GM18520 (cell line): Measurements from ENCODE around the gene GDF11.

Experiments
- ATAC-seq: cut with Tn5 transposase; IDR thresholded peaks from one replicate; pipeline ENCODE4 v1.9.1; 2021; ENCODE audit not compliant: unreplicated experiment

GDF11 gene

GRCh38 chr12:55722948-55723347 lies 20.0 kb upstream of the GDF11 start:
- ATAC-seq = no peak

GRCh38 chr12:55723516-55724225 lies 19.3 kb upstream of the GDF11 start:
- no peak for ATAC-seq

GRCh38 chr12:55724226-55724939 lies 18.5 kb upstream of the GDF11 start:
- ATAC-seq = no peak

- no peak for ATAC-seq
These were observed 18.0 kb upstream of the GDF11 start for GRCh38 chr12:55724940-55725309.

GRCh38 chr12:55725556-55725955 lies 17.4 kb upstream of the GDF11 start:
- ATAC-seq = no peak

- ATAC-seq = no peak
These were observed 16.0 kb upstream of the GDF11 start for GRCh38 chr12:55726971-55727370.

- ATAC-seq = no peak
These were observed 15.2 kb upstream of the GDF11 start for GRCh38 chr12:55727643-55728185.

- peak; percentile 13 for ATAC-seq
These were observed 14.6 kb upstream of the GDF11 start for GRCh38 chr12:55728186-55728938.

GRCh38 chr12:55728939-55729818 lies 13.7 kb upstream of the GDF11 start, which contains the start of gene CD63:
Gene CD63 (minus strand): TSS chr12:55729009. CDS start chr12:55728341, 668 bp downstream.
- peak; percentile 70 for ATAC-seq

GRCh38 chr12:55729819-55730818 lies 12.8 kb upstream of the GDF11 start:
- ATAC-seq = peak; percentile 24

- ATAC-seq = no peak
These were observed 10.6 kb upstream of the GDF11 start for GRCh38 chr12:55732288-55732687.

- ATAC-seq = no peak
These were observed 9.8 kb upstream of the GDF11 start for GRCh38 chr12:55733021-55733555.

- no peak for ATAC-seq
These were observed 9.1 kb upstream of the GDF11 start for GRCh38 chr12:55733858-55734257.

GRCh38 chr12:55734595-55734994 lies 8.3 kb upstream of the GDF11 start:
- ATAC-seq = no peak

- no peak for ATAC-seq
These were observed 6.8 kb upstream of the GDF11 start for GRCh38 chr12:55736076-55736475.

- no peak for ATAC-seq
These were observed 5.9 kb upstream of the GDF11 start for GRCh38 chr12:55736780-55737580.

- ATAC-seq = no peak
These were observed 5.3 kb upstream of the GDF11 start for GRCh38 chr12:55737581-55738122.
